Chondrocyte (in vitro differentiated cells): ENCODE results near the gene KAZALD1. TPM values are rescaled to one million over a fixed set of nuclear protein-coding genes. Genes with fewer than 3 reads are reported as not detected.

Source experiments
- DNase-seq: peaks from one replicate; pipeline ENCODE4 v3.0.0; 2021; ENCODE audit warnings: mixed read lengths, low spot score
- H3K27ac Mint-ChIP-seq: one replicate; pipeline ENCODE4 v1.8.0; 2021; ENCODE audit warnings: mild to moderate bottlenecking, moderate library complexity, mixed read lengths; ENCODE audit not compliant: unreplicated experiment
- H3K27me3 Mint-ChIP-seq: 2 replicates; pipeline ENCODE4 v1.8.0; 2021; ENCODE audit warnings: low read depth, mixed read lengths
- H3K36me3 Mint-ChIP-seq: 2 replicates; pipeline ENCODE4 v1.8.0; 2021; ENCODE audit warnings: low read depth, mixed read lengths
- H3K4me1 Mint-ChIP-seq: 2 replicates; pipeline ENCODE4 v1.8.0; 2021; ENCODE audit warnings: low read depth, mild to moderate bottlenecking, mixed read lengths
- H3K4me3 Mint-ChIP-seq: one replicate; pipeline ENCODE4 v1.8.0; 2021; ENCODE audit warnings: mild to moderate bottlenecking, moderate library complexity, mixed read lengths; ENCODE audit not compliant: unreplicated experiment
- H3K9me3 Mint-ChIP-seq: 2 replicates; pipeline ENCODE4 v1.8.0; 2021; ENCODE audit warnings: low read depth, mixed read lengths
- CTCF ChIP-seq: fragments of 200-600 bp; sonication (generic); IDR thresholded peaks from 2 replicates; pipeline ENCODE4 v1.5.0; 2021; ENCODE audit warnings: antibody characterized with exemption, mild to moderate bottlenecking, moderate library complexity
- total RNA-seq: library from RNA; stranded (reverse); gene quantifications from 3 replicates; pipeline ENCODE4 v1.2.1, GENCODE V29; 2021

KAZALD1 gene
- total RNA-seq, 1 donor from 2014 or later, result 18.9 TPM

GRCh38 chr10:101050208-101051069, 11.3 kb upstream of the KAZALD1 start:
- Mint-ChIP-seq H3K4me3 (no peak overlapping the region), H3K9me3 (no peaks in the 10 kb centered on the region), H3K27me3 (peaks cover 33% of the 10 kb centered on the region), H3K4me1 (peaks cover 15% of the 10 kb centered on the region), H3K27ac (no peak overlapping the region), H3K36me3 (no peaks in the 10 kb centered on the region)
- peak; percentile 89 for TF ChIP-seq CTCF
- no peak for DNase-seq

GRCh38 chr10:101052285-101052684, 9.5 kb upstream of the KAZALD1 start:
- no peak overlapping the region for H3K4me3 Mint-ChIP-seq
- H3K36me3 Mint-ChIP-seq, result peaks cover 1% of the 10 kb centered on the region
- H3K27me3 Mint-ChIP-seq, result peaks cover 23% of the 10 kb centered on the region
- no peak for DNase-seq
- peaks cover 15% of the 10 kb centered on the region for H3K4me1 Mint-ChIP-seq
- no peak for TF ChIP-seq CTCF
- peak overlapping the region; percentile 75 for H3K27ac Mint-ChIP-seq
- H3K9me3 Mint-ChIP-seq, result no peaks in the 10 kb centered on the region

GRCh38 chr10:101053516-101053915, 8.3 kb upstream of the KAZALD1 start:
- Mint-ChIP-seq H3K27me3 (peaks cover 18% of the 10 kb centered on the region), H3K27ac (peak overlapping the region; percentile 54), H3K36me3 (peaks cover 1% of the 10 kb centered on the region), H3K4me1 (peaks cover 15% of the 10 kb centered on the region), H3K9me3 (no peaks in the 10 kb centered on the region), H3K4me3 (no peak overlapping the region)
- no peak for TF ChIP-seq CTCF
- DNase-seq, result no peak

GRCh38 chr10:101054351-101054750, 7.4 kb upstream of the KAZALD1 start:
- Mint-ChIP-seq H3K4me3 (no peak overlapping the region), H3K27ac (no peak overlapping the region), H3K4me1 (peaks cover 16% of the 10 kb centered on the region), H3K36me3 (peaks cover 1% of the 10 kb centered on the region), H3K9me3 (no peaks in the 10 kb centered on the region), H3K27me3 (peaks cover 10% of the 10 kb centered on the region)
- DNase-seq, result no peak
- no peak for TF ChIP-seq CTCF

- Mint-ChIP-seq H3K9me3 (no peaks in the 10 kb centered on the region), H3K27me3 (peaks cover 6% of the 10 kb centered on the region), H3K4me3 (no peak overlapping the region), H3K27ac (no peak overlapping the region), H3K4me1 (peaks cover 22% of the 10 kb centered on the region), H3K36me3 (peaks cover 1% of the 10 kb centered on the region)
- no peak for TF ChIP-seq CTCF
- DNase-seq, result no peak
Observed at GRCh38 chr10:101054876-101055275, 6.9 kb upstream of the KAZALD1 start.
